Endothelial cell of umbilical vein (primary cell): ENCODE measurements around the gene MYD88.

Experiments used
- EZH2 ChIP-seq: IDR thresholded peaks from 2 replicates; pipeline ENCODE4 v1.6.1; 2012; ENCODE audit warnings: borderline replicate concordance, low read depth, mild to moderate bottlenecking, moderate library complexity, low read length, inconsistent platforms; ENCODE audit not compliant: severe bottlenecking
- TF ChIP-seq, protein P1 (sequence below), 2 donors: IDR thresholded peaks; 1 replicate in 1 of 2; 2 replicates in 1 of 2; pipeline ENCODE4 v1.5.1; 2011; ENCODE audit warnings: low read length in 2 of 2, mild to moderate bottlenecking in 2 of 2, moderate library complexity in 2 of 2, control low read depth in 1 of 2, inconsistent platforms in 1 of 2, low read depth in 1 of 2; ENCODE audit not compliant: insufficient read depth in 1 of 2; ENCODE audit errors: extremely low read depth in 1 of 2
- TF ChIP-seq, protein P2 (sequence below): IDR thresholded peaks from 2 replicates; pipeline ENCODE4 v1.6.1; 2011; ENCODE audit not compliant: insufficient read depth, insufficient read length

DNA sequence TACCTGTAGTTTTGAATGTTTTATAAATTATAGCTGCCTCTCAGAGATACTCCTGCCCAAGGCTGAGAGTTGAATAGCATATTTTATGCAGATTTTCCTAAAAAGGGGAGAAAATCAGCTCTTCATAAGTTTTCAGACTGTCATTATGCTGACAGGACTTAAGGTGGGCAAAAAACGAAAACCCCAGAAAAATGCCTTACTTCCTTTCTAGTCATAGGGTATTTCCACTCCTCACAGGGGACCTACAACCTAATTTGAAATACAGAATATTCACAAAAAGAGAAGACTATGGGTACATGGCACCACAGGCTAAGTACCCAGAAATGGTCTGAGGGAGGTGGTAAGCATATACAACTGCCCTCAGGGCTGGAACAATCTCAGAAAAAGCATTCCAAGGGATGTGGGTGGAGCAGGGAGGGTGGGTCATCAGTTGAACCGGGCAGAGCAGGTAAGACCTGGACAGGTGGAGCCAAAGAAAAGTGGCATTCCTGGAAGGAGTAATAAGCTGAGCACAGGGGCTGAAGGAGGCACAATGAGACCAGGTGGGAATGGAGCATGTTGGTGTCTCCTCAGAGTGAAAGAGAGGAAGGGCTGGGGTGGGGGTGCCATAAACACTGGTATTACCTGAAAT lies 16.3 kb downstream of the MYD88 start:
- TF ChIP-seq, protein P1, sequence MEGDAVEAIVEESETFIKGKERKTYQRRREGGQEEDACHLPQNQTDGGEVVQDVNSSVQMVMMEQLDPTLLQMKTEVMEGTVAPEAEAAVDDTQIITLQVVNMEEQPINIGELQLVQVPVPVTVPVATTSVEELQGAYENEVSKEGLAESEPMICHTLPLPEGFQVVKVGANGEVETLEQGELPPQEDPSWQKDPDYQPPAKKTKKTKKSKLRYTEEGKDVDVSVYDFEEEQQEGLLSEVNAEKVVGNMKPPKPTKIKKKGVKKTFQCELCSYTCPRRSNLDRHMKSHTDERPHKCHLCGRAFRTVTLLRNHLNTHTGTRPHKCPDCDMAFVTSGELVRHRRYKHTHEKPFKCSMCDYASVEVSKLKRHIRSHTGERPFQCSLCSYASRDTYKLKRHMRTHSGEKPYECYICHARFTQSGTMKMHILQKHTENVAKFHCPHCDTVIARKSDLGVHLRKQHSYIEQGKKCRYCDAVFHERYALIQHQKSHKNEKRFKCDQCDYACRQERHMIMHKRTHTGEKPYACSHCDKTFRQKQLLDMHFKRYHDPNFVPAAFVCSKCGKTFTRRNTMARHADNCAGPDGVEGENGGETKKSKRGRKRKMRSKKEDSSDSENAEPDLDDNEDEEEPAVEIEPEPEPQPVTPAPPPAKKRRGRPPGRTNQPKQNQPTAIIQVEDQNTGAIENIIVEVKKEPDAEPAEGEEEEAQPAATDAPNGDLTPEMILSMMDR (IDR thresholded peaks at IDR 0.05; ENCODE audit: extremely low read depth in 1 of 2, insufficient read depth in 1 of 2, low read depth in 1 of 2, low read length in 2 of 2), result no peak
- no peak for TF ChIP-seq EZH2
- TF ChIP-seq, protein P2, sequence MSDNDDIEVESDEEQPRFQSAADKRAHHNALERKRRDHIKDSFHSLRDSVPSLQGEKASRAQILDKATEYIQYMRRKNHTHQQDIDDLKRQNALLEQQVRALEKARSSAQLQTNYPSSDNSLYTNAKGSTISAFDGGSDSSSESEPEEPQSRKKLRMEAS, result no peak
